ENCODE measurements around the gene CHCHD4.

Gene CHCHD4

GRCh38 chr3:14148041-14148985, 23.6 kb upstream of the CHCHD4 start:
- no peak for DNase-seq

GRCh38 chr3:14147617-14148016, 22.9 kb upstream of the CHCHD4 start:
- no peak for DNase-seq

GRCh38 chr3:14147066-14147435, 22.4 kb upstream of the CHCHD4 start:
- DNase-seq, result no peak

- no peak for DNase-seq
Measured at GRCh38 chr3:14146381-14147065, 21.9 kb upstream of the CHCHD4 start.

- no peak for DNase-seq
Measured at GRCh38 chr3:14145670-14146380, 21.2 kb upstream of the CHCHD4 start.

- DNase-seq, result no peak
Measured at GRCh38 chr3:14145236-14145635, 20.6 kb upstream of the CHCHD4 start.

GRCh38 chr3:14144423-14145075, 19.9 kb upstream of the CHCHD4 start:
- DNase-seq, result peak; percentile 100

GRCh38 chr3:14143271-14144225, 18.9 kb upstream of the CHCHD4 start:
- DNase-seq, result peak in 1 of 2 experiments; percentile 56

GRCh38 chr3:14142567-14143270, 18.0 kb upstream of the CHCHD4 start:
- no peak for DNase-seq

- no peak for DNase-seq
Measured at GRCh38 chr3:14141602-14142341, 17.1 kb upstream of the CHCHD4 start.

- DNase-seq, result no peak
Measured at GRCh38 chr3:14141144-14141543, 16.5 kb upstream of the CHCHD4 start.

- DNase-seq, result no peak
Measured at GRCh38 chr3:14140668-14141067, 16.0 kb upstream of the CHCHD4 start.

- DNase-seq, result no peak
Measured at GRCh38 chr3:14139771-14140170, 15.1 kb upstream of the CHCHD4 start.

- no peak for DNase-seq
Measured at GRCh38 chr3:14138878-14139655, 14.4 kb upstream of the CHCHD4 start.

GRCh38 chr3:14138109-14138877, 13.6 kb upstream of the CHCHD4 start:
- no peak for DNase-seq

GRCh38 chr3:14137445-14137844, 12.8 kb upstream of the CHCHD4 start:
- no peak for DNase-seq

GRCh38 chr3:14137004-14137403, 12.3 kb upstream of the CHCHD4 start:
- no peak for DNase-seq

- no peak for DNase-seq
Measured at GRCh38 chr3:14135581-14135980, 10.9 kb upstream of the CHCHD4 start.

GRCh38 chr3:14134291-14134690, 9.6 kb upstream of the CHCHD4 start:
- no peak for DNase-seq

Measured in AML-193 (cell line).